H1 (cell line): ENCODE data around the gene MIS18A. TPM values are rescaled to one million over a fixed set of nuclear protein-coding genes. Genes with fewer than 3 reads are reported as not detected.

Source experiments
- polyA plus RNA-seq, 7 experiments: library from polyadenylated mRNA; depleted of rRNA in 3 of 7; stranded (reverse) in 5 of 7; unstranded in 2 of 7; fragments of >200 nt in 5 of 7; fragments of 200-250 nt in 2 of 7; gene quantifications; 1 replicate in 5 of 7; 2 replicates in 1 of 7; 4 replicates in 1 of 7; pipeline versions ENCODE4 v1.2.1 to v1.2.3, GENCODE V29; 2011 to 2013; ENCODE audit warnings: missing spikeins in 2 of 7, mixed read lengths in 2 of 7
- total RNA-seq: library from RNA; stranded (reverse); fragmentation: NEBNext Ultra II Directional; extraction: Animal tissue kit (Norgen Biotek cat#: 25700); gene quantifications from 2 replicates; pipeline ENCODE4 v1.2.1, GENCODE V29; 2021
- TF ChIP-seq, protein P1 (sequence below): fragments of 300-600 bp; sonication (generic); IDR thresholded peaks from 2 replicates; pipeline ENCODE4 v1.7.1; 2012; ENCODE audit warnings: low read length, moderate library complexity, mild to moderate bottlenecking, inconsistent platforms; ENCODE audit not compliant: insufficient replicate concordance

Gene MIS18A
- total and polyA plus RNA-seq, 2 of the 8 experiments (the other 6 are each of a cell fraction or from before 2014, with no cell fraction given): 28.9 to 53.0 TPM

DNA sequence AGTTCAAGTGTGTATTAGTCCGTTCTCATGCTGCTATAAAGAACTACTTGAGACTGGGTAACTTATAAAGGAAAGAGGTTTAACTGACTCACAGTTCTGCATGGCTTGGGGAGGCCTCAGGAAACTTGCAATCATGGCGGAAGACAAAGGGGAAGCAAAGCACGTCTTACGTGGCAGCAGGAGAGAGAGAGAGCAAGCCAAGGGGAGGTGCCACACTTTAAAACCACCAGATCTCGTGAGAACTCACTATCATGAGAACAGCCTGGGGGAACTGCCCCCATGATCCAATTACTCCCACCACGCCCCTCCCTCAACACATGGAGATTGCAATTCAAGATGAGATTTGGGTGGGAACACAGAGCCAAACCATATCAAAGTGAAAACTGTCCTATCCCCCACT, 4.1 kb upstream of the MIS18A start (continued):
- TF ChIP-seq, protein P1, sequence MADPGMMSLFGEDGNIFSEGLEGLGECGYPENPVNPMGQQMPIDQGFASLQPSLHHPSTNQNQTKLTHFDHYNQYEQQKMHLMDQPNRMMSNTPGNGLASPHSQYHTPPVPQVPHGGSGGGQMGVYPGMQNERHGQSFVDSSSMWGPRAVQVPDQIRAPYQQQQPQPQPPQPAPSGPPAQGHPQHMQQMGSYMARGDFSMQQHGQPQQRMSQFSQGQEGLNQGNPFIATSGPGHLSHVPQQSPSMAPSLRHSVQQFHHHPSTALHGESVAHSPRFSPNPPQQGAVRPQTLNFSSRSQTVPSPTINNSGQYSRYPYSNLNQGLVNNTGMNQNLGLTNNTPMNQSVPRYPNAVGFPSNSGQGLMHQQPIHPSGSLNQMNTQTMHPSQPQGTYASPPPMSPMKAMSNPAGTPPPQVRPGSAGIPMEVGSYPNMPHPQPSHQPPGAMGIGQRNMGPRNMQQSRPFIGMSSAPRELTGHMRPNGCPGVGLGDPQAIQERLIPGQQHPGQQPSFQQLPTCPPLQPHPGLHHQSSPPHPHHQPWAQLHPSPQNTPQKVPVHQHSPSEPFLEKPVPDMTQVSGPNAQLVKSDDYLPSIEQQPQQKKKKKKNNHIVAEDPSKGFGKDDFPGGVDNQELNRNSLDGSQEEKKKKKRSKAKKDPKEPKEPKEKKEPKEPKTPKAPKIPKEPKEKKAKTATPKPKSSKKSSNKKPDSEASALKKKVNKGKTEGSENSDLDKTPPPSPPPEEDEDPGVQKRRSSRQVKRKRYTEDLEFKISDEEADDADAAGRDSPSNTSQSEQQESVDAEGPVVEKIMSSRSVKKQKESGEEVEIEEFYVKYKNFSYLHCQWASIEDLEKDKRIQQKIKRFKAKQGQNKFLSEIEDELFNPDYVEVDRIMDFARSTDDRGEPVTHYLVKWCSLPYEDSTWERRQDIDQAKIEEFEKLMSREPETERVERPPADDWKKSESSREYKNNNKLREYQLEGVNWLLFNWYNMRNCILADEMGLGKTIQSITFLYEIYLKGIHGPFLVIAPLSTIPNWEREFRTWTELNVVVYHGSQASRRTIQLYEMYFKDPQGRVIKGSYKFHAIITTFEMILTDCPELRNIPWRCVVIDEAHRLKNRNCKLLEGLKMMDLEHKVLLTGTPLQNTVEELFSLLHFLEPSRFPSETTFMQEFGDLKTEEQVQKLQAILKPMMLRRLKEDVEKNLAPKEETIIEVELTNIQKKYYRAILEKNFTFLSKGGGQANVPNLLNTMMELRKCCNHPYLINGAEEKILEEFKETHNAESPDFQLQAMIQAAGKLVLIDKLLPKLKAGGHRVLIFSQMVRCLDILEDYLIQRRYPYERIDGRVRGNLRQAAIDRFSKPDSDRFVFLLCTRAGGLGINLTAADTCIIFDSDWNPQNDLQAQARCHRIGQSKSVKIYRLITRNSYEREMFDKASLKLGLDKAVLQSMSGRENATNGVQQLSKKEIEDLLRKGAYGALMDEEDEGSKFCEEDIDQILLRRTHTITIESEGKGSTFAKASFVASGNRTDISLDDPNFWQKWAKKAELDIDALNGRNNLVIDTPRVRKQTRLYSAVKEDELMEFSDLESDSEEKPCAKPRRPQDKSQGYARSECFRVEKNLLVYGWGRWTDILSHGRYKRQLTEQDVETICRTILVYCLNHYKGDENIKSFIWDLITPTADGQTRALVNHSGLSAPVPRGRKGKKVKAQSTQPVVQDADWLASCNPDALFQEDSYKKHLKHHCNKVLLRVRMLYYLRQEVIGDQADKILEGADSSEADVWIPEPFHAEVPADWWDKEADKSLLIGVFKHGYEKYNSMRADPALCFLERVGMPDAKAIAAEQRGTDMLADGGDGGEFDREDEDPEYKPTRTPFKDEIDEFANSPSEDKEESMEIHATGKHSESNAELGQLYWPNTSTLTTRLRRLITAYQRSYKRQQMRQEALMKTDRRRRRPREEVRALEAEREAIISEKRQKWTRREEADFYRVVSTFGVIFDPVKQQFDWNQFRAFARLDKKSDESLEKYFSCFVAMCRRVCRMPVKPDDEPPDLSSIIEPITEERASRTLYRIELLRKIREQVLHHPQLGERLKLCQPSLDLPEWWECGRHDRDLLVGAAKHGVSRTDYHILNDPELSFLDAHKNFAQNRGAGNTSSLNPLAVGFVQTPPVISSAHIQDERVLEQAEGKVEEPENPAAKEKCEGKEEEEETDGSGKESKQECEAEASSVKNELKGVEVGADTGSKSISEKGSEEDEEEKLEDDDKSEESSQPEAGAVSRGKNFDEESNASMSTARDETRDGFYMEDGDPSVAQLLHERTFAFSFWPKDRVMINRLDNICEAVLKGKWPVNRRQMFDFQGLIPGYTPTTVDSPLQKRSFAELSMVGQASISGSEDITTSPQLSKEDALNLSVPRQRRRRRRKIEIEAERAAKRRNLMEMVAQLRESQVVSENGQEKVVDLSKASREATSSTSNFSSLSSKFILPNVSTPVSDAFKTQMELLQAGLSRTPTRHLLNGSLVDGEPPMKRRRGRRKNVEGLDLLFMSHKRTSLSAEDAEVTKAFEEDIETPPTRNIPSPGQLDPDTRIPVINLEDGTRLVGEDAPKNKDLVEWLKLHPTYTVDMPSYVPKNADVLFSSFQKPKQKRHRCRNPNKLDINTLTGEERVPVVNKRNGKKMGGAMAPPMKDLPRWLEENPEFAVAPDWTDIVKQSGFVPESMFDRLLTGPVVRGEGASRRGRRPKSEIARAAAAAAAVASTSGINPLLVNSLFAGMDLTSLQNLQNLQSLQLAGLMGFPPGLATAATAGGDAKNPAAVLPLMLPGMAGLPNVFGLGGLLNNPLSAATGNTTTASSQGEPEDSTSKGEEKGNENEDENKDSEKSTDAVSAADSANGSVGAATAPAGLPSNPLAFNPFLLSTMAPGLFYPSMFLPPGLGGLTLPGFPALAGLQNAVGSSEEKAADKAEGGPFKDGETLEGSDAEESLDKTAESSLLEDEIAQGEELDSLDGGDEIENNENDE: no peak
